IMR-90 (cell line): ENCODE measurements around the gene CMTM8. TPM values are rescaled to one million over a fixed set of nuclear protein-coding genes. Genes with fewer than 3 reads are reported as not detected.

Experiments used
- ATAC-seq: fragments of 200-7000 bp; cut with Tn5 transposase; 2 replicates; pipeline ENCODE4 v1.9.1; 2020; ENCODE audit warnings: low read depth, mild to moderate bottlenecking, moderate library complexity
- BruUV-seq: library from RNA; stranded (reverse); fragments of 400-500 nt; replicated peaks from 2 replicates; lab custom pipeline; 2021; lab: Mats Ljungman, UMichigan
- CTCF ChIA-PET: fragments of 300-600 bp; formaldehyde crosslinking; extraction: SDS; loops from one replicate; lab custom pipeline; 2021; ENCODE audit warnings: antibody characterized with exemption; lab: Yijun Ruan, JAX
- POLR2A ChIA-PET: fragments of 300-600 bp; sonication (Branson Sonifier 250); formaldehyde crosslinking; loops from one replicate; lab custom pipeline; 2022; ENCODE audit warnings: antibody characterized with exemption; ENCODE audit not compliant: unreplicated experiment; lab: Charles Lee
- DNase-seq: peaks from one replicate; pipeline ENCODE4 v3.0.0; 2013
- H2AFZ ChIP-seq: replicated peaks from 2 replicates; pipeline ENCODE3; 2013; ENCODE audit warnings: low read length, mild to moderate bottlenecking; ENCODE audit not compliant: poor library complexity
- H2AK5ac ChIP-seq: 2 replicates; pipeline ENCODE4 v1.6.1; 2013; ENCODE audit warnings: low read depth, low read length, inconsistent platforms
- H2AK9ac ChIP-seq: replicated peaks from 2 replicates; pipeline ENCODE3; 2013; ENCODE audit warnings: mild to moderate bottlenecking, low read depth, low read length, moderate library complexity; ENCODE audit not compliant: poor library complexity
- H2BK120ac ChIP-seq: 2 replicates; pipeline ENCODE4 v1.6.1; 2013; ENCODE audit warnings: low read depth, low read length, inconsistent platforms
- H2BK15ac ChIP-seq: 3 replicates; pipeline ENCODE4 v1.6.1; 2013; ENCODE audit warnings: low read depth, low read length, inconsistent platforms
- H2BK20ac ChIP-seq: 2 replicates; pipeline ENCODE4 v1.6.1; 2013; ENCODE audit warnings: low read depth, mild to moderate bottlenecking, inconsistent platforms, low read length, moderate library complexity
- H2BK5ac ChIP-seq: 2 replicates; pipeline ENCODE4 v1.6.1; 2013; ENCODE audit warnings: mild to moderate bottlenecking, low read depth, low read length, inconsistent platforms; ENCODE audit not compliant: poor library complexity, severe bottlenecking
- H3K14ac ChIP-seq: replicated peaks from 2 replicates; pipeline ENCODE4 v1.6.1; 2013; ENCODE audit warnings: low read depth, low read length, inconsistent platforms
- H3K18ac ChIP-seq: 2 replicates; pipeline ENCODE4 v1.6.1; 2013; ENCODE audit warnings: low read depth, low read length, control low read depth
- H3K23ac ChIP-seq: 2 replicates; pipeline ENCODE4 v1.6.1; 2013; ENCODE audit warnings: low read depth, low read length, inconsistent platforms
- H3K27ac ChIP-seq: 2 replicates; pipeline ENCODE4 v1.5.1; 2013; ENCODE audit warnings: mild to moderate bottlenecking, control low read depth, low read length; ENCODE audit not compliant: insufficient read depth
- H3K27me3 ChIP-seq: 2 replicates; pipeline ENCODE4 v1.6.1; 2013; ENCODE audit warnings: low read length; ENCODE audit not compliant: control insufficient read depth, insufficient read depth
- H3K36me3 ChIP-seq: 2 replicates; pipeline ENCODE4 v1.6.1; 2013; ENCODE audit warnings: low read length, mixed read lengths; ENCODE audit not compliant: control insufficient read depth, insufficient read depth
- H3K4ac ChIP-seq: 2 replicates; pipeline ENCODE4 v1.6.1; 2013; ENCODE audit warnings: low read depth, low read length, inconsistent platforms
- H3K4me1 ChIP-seq: 2 replicates; pipeline ENCODE4 v1.6.1; 2013; ENCODE audit warnings: low read length, mixed read lengths; ENCODE audit not compliant: control insufficient read depth, insufficient read depth
- H3K4me2 ChIP-seq: 2 replicates; pipeline ENCODE4 v1.6.1; 2013; ENCODE audit warnings: low read depth, mild to moderate bottlenecking, control low read depth, low read length, moderate library complexity
- H3K4me3 ChIP-seq: 2 replicates; pipeline ENCODE4 v1.5.1; 2013; ENCODE audit warnings: low read depth, mild to moderate bottlenecking, control low read depth, low read length, moderate library complexity; ENCODE audit not compliant: insufficient read depth
- H3K56ac ChIP-seq: 2 replicates; pipeline ENCODE4 v1.6.1; 2013; ENCODE audit warnings: low read length, inconsistent platforms; ENCODE audit not compliant: insufficient read depth; ENCODE audit errors: extremely low read depth
- H3K79me1 ChIP-seq, 2 experiments: 2 replicates each; pipeline ENCODE4 v1.6.1; 2013; ENCODE audit warnings: low read length in 2 of 2, inconsistent platforms in 1 of 2, low read depth in 1 of 2
- H3K9ac ChIP-seq: 2 replicates; pipeline ENCODE4 v1.6.1; 2013; ENCODE audit warnings: low read depth, low read length, control low read depth
- H3K9me1 ChIP-seq: 2 replicates; pipeline ENCODE4 v1.6.1; 2013; ENCODE audit warnings: low read length, inconsistent platforms; ENCODE audit not compliant: insufficient read depth
- H3K9me3 ChIP-seq: 2 replicates; pipeline ENCODE4 v1.6.1; 2013; ENCODE audit warnings: low read length; ENCODE audit not compliant: control insufficient read depth, insufficient read depth
- H4K20me1 ChIP-seq: 2 replicates; pipeline ENCODE4 v1.6.1; 2013; ENCODE audit warnings: low read length, inconsistent platforms; ENCODE audit not compliant: insufficient read depth
- H4K5ac ChIP-seq: 2 replicates; pipeline ENCODE4 v1.6.1; 2013; ENCODE audit warnings: mild to moderate bottlenecking, low read depth, low read length, control low read depth
- H4K8ac ChIP-seq, 2 experiments: 2 replicates each; pipeline ENCODE4 v1.6.1; 2013; ENCODE audit warnings: low read depth in 2 of 2, low read length in 2 of 2, control low read depth in 1 of 2, inconsistent platforms in 1 of 2
- H4K91ac ChIP-seq: 2 replicates; pipeline ENCODE4 v1.6.1; 2013; ENCODE audit warnings: low read depth, low read length, inconsistent platforms; ENCODE audit not compliant: insufficient read depth
- MAZ ChIP-seq: IDR thresholded peaks from 2 replicates; pipeline ENCODE4 v1.6.1; 2012; ENCODE audit warnings: low read depth, mild to moderate bottlenecking, low read length, improper control_type of control experiment, moderate library complexity, borderline replicate concordance
- SMC3 ChIP-seq: fragments of 150-350 bp; IDR thresholded peaks from 2 replicates; pipeline ENCODE4 v1.6.1; 2016; ENCODE audit warnings: low read depth, mild to moderate bottlenecking, antibody characterized with exemption, low read length, moderate library complexity
- WGBS, 2 experiments: methylation state at CpG; one replicate each; pipeline versions ENCODE4 v1.1.5 to v1.1.7; 2013; ENCODE audit warnings: missing lambda C conversion rate in 2 of 2; ENCODE audit not compliant: insufficient read length in 1 of 2; ENCODE audit errors: extremely low coverage in 2 of 2; 5-methylcytosine and 5-hydroxymethylcytosine counted together
- dilution Hi-C: fragments of 300-500 bp; cut with HindIII; formaldehyde crosslinking; loops from one replicate; pipeline ENCODE4 v1.14.3; 2018; ENCODE audit warnings: low sequenced_read_pairs; ENCODE audit not compliant: unreplicated experiment
- in situ Hi-C: fragments of 300-500 bp; cut with MboI; formaldehyde crosslinking; loops from 3 replicates; pipeline ENCODE4 v1.14.3; 2019; ENCODE audit warnings: low sequenced_read_pairs, inconsistent platforms, mixed read lengths
- intact Hi-C: fragments of 100-400 bp; cut with micrococcal nuclease; formaldehyde crosslinking; loops from 2 replicates; pipeline ENCODE4 v1.10.0; 2022
- polyA plus RNA-seq, 3 experiments: library from polyadenylated mRNA; depleted of rRNA; stranded (reverse); fragments of >200 nt; gene quantifications; 2 replicates each; pipeline ENCODE4 v1.2.3, GENCODE V29; 2012; ENCODE audit warnings: low replicate concordance in 1 of 3
- total RNA-seq: library from RNA; depleted of rRNA; stranded (reverse); fragments of >200 nt; gene quantifications from 2 replicates; pipeline ENCODE4 v1.2.3, GENCODE V29; 2012

The CMTM8 gene
- total and polyA plus RNA-seq, 2 of the 4 experiments (the other 2 are of a cell fraction): 0.15 TPM; not detected in 1

DNA sequence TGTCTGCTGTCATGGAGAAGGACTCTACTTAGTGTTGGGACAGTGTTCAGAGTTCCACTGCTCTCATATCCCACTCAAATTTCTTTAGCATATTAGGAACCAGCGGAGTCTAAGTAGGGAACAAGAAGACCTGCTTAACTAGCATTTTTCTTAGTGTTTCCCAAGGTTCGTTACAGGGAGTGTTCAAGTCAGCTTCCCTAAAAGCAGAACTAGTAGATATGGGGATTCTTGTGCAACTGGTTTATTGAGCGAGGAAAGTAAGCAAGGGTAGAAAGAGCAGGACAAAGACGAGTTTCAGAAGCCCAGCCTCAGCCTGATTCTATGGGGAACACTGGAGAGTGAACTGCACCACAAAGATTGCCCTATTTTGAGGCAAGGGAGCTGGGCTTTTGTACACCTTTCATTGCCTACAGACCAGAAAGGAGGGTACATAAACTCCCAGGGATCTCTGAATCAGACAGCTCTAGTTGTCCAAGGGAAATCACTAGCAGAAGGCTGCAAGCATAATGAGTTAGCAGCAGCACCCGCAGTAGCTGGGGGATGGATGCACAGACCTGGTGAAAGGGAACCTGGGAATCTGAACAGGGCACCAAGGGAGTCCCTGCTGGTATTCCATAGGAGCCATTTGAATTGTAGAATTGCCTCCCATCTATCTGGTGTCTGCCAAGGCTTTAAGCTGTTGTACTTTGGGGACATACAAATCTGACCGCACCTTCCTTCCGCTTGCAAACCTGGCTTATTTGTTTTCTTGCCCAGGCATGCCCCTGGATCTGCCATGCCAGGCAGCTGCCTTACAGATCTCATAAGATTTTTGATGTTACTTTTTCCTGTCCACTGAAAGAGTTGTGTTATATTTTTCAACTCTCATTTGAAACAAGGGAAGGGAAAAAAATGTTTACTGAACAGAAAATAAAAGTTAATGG is 168.3 kb downstream of the CMTM8 start:
- no peaks in the 10 kb centered on the region for H3K9me3 ChIP-seq
- H2BK5ac ChIP-seq: no peak overlapping the region
- H3K56ac ChIP-seq: no peak overlapping the region
- TF ChIP-seq SMC3: no peak
- TF ChIP-seq MAZ: no peak
- no peak for ATAC-seq
- CTCF ChIA-PET: no interaction called here
- no peaks in the 10 kb centered on the region for H4K20me1 ChIP-seq
- dilution Hi-C loops: no loop called here
- peaks cover 16 to 36% of the 10 kb centered on the region in 2 experiments for H3K79me1 ChIP-seq
- no peak overlapping the region for H3K9ac ChIP-seq
- POLR2A ChIA-PET: interaction anchor here (0.5 kb wide), 1 partner anchor 11 kb away, joined by 8 read pairs; no protein-coding TSS in a partner anchor
- peak overlapping the region in 1 of 2 experiments; percentile 30; a peak in 2 of 4 replicates for H4K8ac ChIP-seq
- H3K23ac ChIP-seq: no peak overlapping the region; the same call in 1 of the 2 replicates
- peaks cover 6% of the 10 kb centered on the region for H3K9me1 ChIP-seq
- no peak overlapping the region for H3K4ac ChIP-seq
- H2BK20ac ChIP-seq: no peak overlapping the region; the same call in 1 of the 2 replicates
- DNase-seq: no peak
- no TSS peak for BruUV-seq
- no peak overlapping the region for H2BK15ac ChIP-seq
- H4K5ac ChIP-seq: no peak overlapping the region; the same call in 1 of the 2 replicates
- H4K91ac ChIP-seq: no peak overlapping the region
- H3K36me3 ChIP-seq: no peaks in the 10 kb centered on the region
- intact Hi-C loops: no loop called here
- peaks cover 2% of the 10 kb centered on the region for H3K4me1 ChIP-seq
- no peak overlapping the region; the same call in 1 of the 2 replicates for H3K18ac ChIP-seq
- H3K4me2 ChIP-seq: no peak overlapping the region
- in situ Hi-C loops: no loop called here
- H3K14ac ChIP-seq: peak overlapping the region; percentile 52; the same call in 1 of the 2 replicates
- H3K4me3 ChIP-seq: no peak overlapping the region
- no peak overlapping the region for H2AK9ac ChIP-seq
- H3K27me3 ChIP-seq: no peaks in the 10 kb centered on the region
- WGBS, 2 experiments: no CpG with 5 or more reads among the region's 7 CpGs
- H2BK120ac ChIP-seq: peak overlapping the region; percentile 40; the same call in 1 of the 2 replicates
- no peak overlapping the region for H3K27ac ChIP-seq
- no peak overlapping the region; the same call in 1 of the 2 replicates for H2AK5ac ChIP-seq
- H2AFZ ChIP-seq: no peak overlapping the region
